NCI-H1105 (cell line): ENCODE data around the gene EMP3.
"Not testable (repeated sequence)": the region's sequence is repeated elsewhere in the genome, so short reads cannot be mapped to it uniquely, and the experiment has no call there.

Experiments
- DNase-seq: peaks from one replicate; lab custom pipeline; 2025; lab: John Stamatoyannopoulos, UW

EMP3 gene

GRCh38 chr19:48348045-48348444 lies 22.7 kb downstream of the EMP3 start:
- DNase-seq, result no peak

- DNase-seq, result no peak
Measured at GRCh38 chr19:48348737-48349136, 23.4 kb downstream of the EMP3 start.

DNA sequence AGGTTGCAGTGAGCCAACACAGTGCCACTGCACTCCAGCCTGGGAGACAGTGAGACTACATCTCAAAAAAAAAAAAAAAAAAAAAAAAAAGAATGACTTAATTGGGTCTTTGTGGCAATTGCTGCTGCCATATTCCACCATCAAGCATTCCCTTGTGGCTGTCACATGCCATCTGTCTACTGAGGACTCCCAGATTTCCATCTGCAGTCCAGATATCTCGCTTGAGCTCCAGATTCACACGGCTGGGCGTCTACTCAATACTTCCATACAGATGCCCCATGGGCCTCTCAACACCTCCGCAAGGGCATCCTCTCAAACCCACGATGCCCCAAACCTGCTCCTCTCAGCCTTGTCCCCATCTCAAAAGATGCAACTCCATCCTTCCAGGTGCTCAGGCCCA lies 25.5 kb downstream of the EMP3 start:
- no peak for DNase-seq

GRCh38 chr19:48351341-48351752 lies 26.0 kb downstream of the EMP3 start:
- peak; percentile 41 for DNase-seq

GRCh38 chr19:48353677-48354076 lies 28.3 kb downstream of the EMP3 start:
- no peak for DNase-seq

DNA sequence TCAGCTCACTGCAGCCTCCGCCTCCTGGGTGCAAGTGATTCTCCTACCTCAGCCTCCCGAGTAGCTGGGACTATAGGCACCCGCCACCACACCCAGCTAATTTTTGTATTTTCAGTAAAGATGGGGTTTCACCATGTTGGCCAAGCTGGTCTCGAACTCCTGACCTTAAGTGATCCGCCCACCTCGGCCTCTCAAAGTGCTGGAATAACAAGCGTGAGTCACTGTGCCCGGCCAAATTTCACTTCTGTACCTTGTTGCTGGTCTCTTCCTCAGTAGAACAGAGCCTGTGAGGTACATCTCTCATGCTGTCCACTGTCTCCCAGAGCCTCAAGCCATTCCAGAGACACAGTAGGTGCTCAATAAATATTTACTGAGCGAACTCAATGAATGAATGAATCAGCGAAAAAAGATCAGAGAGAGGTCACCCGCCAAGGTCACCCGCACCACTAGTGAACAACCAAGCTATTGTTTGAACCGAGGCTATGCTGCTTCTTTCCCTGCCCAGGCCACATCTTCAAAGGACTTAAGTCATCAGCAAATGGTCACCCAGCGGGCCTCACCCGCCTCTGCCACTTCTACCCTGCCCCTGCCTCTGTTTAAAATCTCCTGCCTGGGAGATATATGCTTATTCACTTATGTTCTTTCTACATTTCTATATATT lies 29.1 kb downstream of the EMP3 start:
- DNase-seq, result no peak

GRCh38 chr19:48355365-48355954 lies 30.1 kb downstream of the EMP3 start:
- no peak for DNase-seq

GRCh38 chr19:48359123-48359522 lies 33.8 kb downstream of the EMP3 start:
- DNase-seq, result no peak

DNA sequence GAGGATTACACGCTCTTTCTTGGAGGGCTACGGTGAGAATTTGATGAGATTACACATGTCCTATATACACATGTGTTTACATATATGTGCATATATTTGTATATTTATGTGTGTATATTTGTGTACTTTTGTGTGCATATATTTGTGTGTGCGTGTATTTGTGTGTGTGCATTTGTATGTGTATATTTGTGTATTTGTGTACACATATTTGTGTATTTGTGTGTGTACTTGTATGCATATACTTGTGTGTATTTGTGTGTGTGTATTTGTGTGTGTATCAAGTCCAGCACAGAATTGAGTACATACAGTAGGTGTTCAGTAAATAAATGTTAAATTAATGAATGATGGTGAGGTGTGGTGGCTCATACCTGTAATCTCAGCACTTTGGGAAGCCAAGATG lies 36.6 kb downstream of the EMP3 start:
- DNase-seq, result no peak

- peak; percentile 96 for DNase-seq
Measured at GRCh38 chr19:48362716-48363499, 37.6 kb downstream of the EMP3 start.

- DNase-seq, result no peak
Measured at GRCh38 chr19:48363500-48363809, 38.1 kb downstream of the EMP3 start.

DNA sequence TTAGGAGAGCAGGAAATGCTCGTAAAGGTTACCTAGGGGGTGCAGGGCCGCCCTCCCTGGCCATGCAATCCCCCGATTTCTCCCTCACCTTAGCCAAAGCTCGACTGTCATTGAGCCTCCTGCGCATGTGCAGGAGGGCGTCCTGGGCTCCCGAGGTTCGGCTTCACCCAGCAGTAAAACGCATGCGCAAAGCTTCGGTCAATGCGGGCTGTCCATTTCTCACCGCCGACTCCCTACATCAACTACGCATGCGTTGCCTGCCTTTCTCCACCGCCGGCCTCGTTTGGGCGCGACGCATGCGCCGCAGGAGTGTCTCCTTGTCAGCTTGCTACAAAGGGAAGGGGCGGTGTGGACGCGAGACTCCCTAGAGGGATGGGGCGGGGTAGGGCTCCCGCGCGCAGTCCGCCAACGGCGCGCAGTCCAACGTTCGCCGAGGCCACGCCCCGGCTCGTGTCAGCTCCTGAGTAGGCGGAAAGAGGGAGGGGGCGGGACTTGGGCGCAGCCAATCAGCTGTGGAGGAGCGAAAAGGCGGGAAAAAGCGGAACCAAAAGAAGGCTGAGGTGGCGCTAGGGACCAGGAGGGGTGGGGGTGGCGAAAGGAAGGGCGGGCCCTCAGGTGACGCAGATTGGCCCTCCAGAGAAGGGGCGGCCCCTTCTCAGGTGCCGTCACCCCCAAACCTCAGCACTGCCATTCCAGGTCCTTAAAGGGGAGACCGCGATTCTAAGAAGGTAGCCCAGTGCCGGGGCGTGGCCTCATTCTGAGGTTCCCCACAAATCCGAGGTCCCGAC lies 38.7 kb downstream of the EMP3 start, which contains the start of the genes SYNGR4 and TMEM143:
Gene SYNGR4, plus strand, starts transcription at position 558 of the 788 bp plus-strand sequence. CDS start 1,476 bp downstream, outside the sequence.
Gene TMEM143, minus strand, starts transcription at position 131 of the 788 bp plus-strand sequence. Its CDS starts 20 bp downstream, at position 111.
- DNase-seq, result peak; percentile 99

DNA sequence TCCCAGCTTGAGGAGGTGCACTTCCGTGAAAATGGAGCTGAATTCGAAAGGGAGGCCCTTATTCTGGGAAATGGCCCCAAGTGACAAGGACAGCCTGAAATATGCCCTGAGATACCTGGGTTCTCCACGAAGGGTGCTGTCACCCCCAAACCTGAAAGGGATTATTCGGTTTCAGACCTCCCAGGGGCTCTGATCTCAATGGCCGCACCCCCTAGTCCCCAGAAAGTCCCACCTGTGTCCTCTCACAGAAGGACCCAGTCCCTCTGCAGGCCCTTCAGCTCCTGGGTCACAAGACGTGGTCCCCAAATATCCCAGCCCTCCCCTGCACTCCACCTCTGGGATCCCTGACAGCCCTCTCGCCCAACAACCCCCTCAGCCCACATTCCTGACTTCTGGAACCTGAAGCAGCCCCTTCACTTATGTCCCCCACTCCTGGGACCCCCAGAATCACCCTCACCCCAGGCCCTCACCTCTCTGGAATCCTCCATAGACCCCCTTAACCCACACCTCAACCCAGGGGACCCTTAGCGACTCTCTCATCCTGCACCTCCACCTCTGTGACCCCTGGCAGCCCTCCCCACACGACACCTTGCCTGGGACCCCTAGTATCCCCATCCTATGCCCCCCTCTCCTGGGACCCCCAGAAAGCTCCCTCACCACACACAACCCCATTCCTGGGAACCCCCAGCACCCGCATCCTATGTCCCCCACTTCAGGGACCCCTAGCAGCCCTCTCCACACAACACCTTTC lies 39.4 kb downstream of the EMP3 start:
- DNase-seq, result no peak

DNA sequence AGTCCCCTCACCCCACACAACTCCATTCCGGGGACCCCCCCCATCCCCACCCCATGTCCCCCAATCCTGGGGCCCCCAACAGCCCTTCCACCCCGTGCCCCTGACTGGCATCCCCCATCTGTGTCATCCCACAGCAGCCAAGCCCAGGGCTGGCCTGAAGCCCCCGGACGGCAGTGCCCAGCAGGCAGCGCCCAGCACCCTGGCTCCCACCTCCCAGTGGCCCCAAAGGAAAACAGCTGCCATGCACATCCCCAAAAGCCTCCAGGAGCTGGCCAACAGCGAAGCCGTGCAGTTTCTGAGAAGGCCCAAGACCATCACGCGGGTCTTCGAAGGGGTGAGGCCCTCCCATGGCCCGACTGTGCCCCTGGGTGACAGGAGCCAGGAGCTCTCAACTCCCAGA lies 40.2 kb downstream of the EMP3 start:
- DNase-seq, result no peak

DNA sequence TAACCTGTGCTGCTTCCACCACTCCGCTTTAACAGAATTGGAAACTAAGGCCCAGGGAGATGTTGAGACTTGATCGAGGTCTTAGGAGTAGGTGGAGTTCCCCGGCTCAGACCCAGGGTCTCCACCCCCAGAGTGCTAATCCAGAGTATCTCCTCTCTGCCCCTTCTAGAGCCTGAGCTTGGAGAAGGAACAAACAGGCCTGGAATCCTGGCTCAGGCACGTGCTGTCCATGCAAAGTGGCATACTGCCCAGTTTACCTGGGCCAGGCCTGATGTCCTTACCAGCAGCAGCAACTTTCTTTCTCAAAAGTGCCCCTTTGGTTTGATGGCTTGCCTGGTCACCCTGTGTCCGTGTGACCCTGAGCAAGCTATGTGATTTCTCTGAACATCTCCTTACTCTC lies 42.5 kb downstream of the EMP3 start:
- DNase-seq, result no peak

DNA sequence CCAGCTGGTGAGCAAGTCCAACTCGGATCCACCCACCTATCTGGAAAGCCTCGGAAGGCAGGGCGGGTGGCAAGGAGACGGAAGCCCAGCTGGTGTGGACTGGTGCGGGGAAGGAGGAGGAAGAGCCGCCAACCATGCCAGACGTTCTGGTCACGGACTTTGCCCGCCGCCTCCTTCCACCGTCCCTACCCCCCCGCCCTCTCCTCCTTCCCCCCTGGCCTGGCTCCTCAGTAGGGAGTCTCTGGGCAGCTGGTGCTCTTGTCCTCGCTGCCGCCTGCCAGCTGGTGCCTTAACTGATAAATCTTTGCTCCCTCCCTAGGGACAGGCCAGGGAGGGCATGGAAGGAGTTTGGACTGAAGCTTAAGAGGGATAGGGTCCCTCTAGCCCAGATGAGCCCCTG lies 43.6 kb downstream of the EMP3 start:
- no peak for DNase-seq

DNA sequence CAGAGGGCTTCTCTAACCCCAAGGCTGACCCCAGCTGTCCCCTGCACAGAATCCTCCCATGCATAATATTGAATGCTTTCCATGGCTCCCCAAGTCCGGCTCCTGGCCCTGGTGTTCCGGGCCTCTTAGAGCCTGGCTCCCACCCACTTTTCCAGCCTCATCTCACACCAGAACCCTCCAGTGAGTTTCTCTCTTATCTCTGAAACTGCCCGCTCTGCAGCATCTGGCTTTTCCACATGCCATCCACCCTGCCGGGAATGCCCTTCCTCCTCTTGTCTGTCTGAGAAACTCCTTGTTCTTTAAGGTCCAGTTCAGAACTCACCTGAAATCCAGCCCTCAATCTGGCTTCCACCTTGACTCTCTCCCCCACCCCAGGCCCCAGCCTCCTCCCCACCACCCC lies 45.6 kb downstream of the EMP3 start:
- no peak for DNase-seq

DNA sequence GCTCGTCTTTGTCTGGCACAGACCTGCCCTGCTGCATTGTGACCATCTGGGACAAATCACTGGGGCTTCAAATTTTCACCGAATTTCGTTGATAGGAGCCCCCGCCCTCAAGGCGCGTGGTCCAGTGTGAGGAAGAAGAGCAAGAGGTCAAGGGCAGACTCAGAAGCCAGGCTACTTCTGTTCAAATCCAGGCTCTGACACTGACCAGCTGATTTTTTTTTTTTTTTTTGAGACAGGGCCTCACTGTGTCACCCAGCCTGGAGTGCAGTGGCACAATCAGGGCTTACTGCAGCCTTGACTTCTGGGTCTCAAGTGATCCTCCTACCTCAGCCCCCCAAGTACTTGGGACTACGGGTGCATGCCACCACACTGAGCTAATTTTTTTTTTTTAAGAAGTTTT lies 46.0 kb downstream of the EMP3 start:
- DNase-seq, result no peak

DNA sequence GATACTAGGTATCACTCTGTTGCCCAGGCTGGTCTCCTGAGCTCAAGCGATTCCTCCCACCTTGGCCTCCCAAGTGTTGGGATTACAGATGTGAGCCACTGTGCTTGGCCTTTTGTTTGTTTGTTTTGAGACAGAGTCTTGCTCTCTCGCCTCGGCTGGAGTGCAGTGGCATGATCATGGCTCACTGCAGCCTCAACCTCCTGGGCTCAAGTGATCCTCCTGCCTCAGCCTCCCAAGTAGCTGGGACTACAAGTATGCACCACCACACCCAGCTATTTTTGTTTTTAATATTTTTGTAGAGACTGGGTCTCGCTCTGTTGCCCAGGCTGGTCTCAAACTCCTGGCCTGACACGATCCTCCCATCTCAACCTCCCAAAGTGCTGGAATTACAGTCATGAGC lies 46.4 kb downstream of the EMP3 start:
- DNase-seq, result not testable (repeated sequence)

DNA sequence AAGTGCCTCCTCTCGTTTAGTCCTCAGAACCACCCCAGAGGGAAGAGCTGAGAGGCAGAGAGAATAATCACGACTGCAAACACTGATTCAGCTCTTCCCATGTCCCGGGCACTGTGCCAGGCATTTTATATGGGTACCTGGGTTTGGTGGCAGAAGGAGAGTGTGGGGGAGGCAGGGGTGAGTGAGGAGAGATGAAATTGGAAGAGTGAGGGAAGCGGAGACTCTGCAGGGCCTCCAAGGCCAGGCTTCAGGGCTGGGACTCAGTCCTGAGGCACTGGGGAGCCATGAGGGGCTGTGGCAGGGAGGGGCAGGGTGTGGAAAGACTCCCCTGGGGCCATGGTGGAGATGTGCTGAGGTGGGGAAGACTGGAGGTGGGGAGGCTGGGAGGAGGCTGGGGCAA lies 47.6 kb downstream of the EMP3 start:
- peak; percentile 82 for DNase-seq

- DNase-seq, result no peak
Measured at GRCh38 chr19:48373567-48373966, 48.2 kb downstream of the EMP3 start.

DNA sequence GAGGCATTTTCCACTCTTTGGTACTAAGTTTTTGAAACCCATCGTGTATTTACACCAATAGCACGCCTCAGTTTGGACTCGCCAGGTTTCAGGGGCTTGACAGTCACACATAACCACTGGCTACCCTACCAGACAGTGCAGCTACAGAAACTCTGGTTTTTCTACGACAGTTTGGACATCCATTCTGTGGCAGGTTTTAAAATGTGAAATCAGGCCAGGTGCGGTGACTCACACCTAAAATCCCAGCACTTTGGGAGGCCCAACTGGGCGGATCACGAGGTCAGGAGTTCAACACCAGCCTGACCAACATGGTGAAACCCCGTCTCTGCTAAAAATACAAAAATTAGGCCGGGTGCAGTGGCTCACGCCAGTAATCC lies 52.8 kb downstream of the EMP3 start:
- no peak for DNase-seq
